Ishikawa (cell line): Measurements from ENCODE around the gene LNP1.

Source experiments
- EP300 ChIP-seq: IDR thresholded peaks from 2 replicates; pipeline ENCODE4 v1.6.1; 2012; ENCODE audit warnings: borderline replicate concordance
- NFIC ChIP-seq: IDR thresholded peaks from 2 replicates; pipeline ENCODE4 v1.6.1; 2012

- TF ChIP-seq NFIC, result no peak
- TF ChIP-seq EP300, result no peak
These were observed 12.3 kb upstream of the LNP1 start for GRCh38 chr3:100389025-100389424.
